HepG2 (cell line): ENCODE data around the gene NID1. TPM values are rescaled to one million over a fixed set of nuclear protein-coding genes. Genes with fewer than 3 reads are reported as not detected.

Experiments used
- CCAR2 ChIP-seq: fragments of 200-400 bp; formaldehyde crosslinking; optimal IDR thresholded peaks from 2 replicates; pipeline ENCODE3; 2018; ENCODE audit warnings: low read depth, mild to moderate bottlenecking, low read length, moderate library complexity
- KDM2A ChIP-seq: sonication (generic); formaldehyde crosslinking; IDR thresholded peaks from 2 replicates; pipeline ENCODE4 v1.4.0; 2020; ENCODE audit warnings: low read depth, missing genetic modification reagents, borderline replicate concordance
- KDM5A ChIP-seq: fragments of 200-600 bp; sonication (generic); IDR thresholded peaks from 2 replicates; pipeline ENCODE4 v1.7.0; 2018; ENCODE audit warnings: antibody characterized with exemption, mild to moderate bottlenecking, low read length, borderline replicate concordance
- KLF15 ChIP-seq: sonication (generic); formaldehyde crosslinking; IDR thresholded peaks from 2 replicates; pipeline ENCODE4 v1.8.1; 2023; ENCODE audit warnings: borderline replicate concordance, mild to moderate bottlenecking, inconsistent platforms, missing genetic modification reagents, mixed read lengths
- MED1 ChIP-seq: sonication (generic); formaldehyde crosslinking; IDR thresholded peaks from 2 replicates; pipeline ENCODE4 v1.4.0; 2020; ENCODE audit warnings: missing genetic modification reagents
- MLXIP ChIP-seq: sonication (generic); formaldehyde crosslinking; IDR thresholded peaks from 2 replicates; pipeline ENCODE4 v1.9.0; 2021; ENCODE audit warnings: missing genetic modification reagents, borderline replicate concordance
- NBN ChIP-seq: fragments of 450-650 bp; conservative IDR thresholded peaks from 2 replicates; pipeline ENCODE4 v1.6.1; 2017
- NFE2 ChIP-seq: sonication (generic); formaldehyde crosslinking; IDR thresholded peaks from 2 replicates; pipeline ENCODE4 v1.4.0; 2020; ENCODE audit warnings: missing genetic modification reagents
- PCBP2 ChIP-seq: fragments of 200-400 bp; formaldehyde crosslinking; optimal IDR thresholded peaks from 2 replicates; pipeline ENCODE3; 2018; ENCODE audit warnings: low read length, low read depth; ENCODE audit not compliant: poor library complexity, severe bottlenecking
- RFX5 ChIP-seq: IDR thresholded peaks from 2 replicates; pipeline ENCODE4 v1.6.1; 2011; ENCODE audit warnings: low read depth, low read length, improper control_type of control experiment
- SMARCE1 ChIP-seq: fragments of 450-650 bp; IDR thresholded peaks from 2 replicates; pipeline ENCODE4 v1.6.1; 2017; ENCODE audit warnings: borderline replicate concordance
- SOX13 ChIP-seq, 3 experiments: fragments of 450-650 bp in 1 of 3; sonication (generic) in 1 of 3; formaldehyde crosslinking in 1 of 3; IDR thresholded peaks in 2 of 3; conservative IDR thresholded peaks in 1 of 3; 2 replicates each; pipeline versions ENCODE4 v1.5.0 to v1.6.1; 2016 to 2020; ENCODE audit warnings: antibody characterized with exemption in 1 of 3, mild to moderate bottlenecking in 1 of 3, missing compliant biosample characterization in 1 of 3, missing genetic modification reagents in 1 of 3, moderate library complexity in 1 of 3
- TCF7 ChIP-seq: sonication (generic); IDR thresholded peaks from 2 replicates; pipeline ENCODE4 v1.6.1; 2016; ENCODE audit warnings: antibody characterized with exemption, low read depth
- ZBTB20 ChIP-seq: sonication (generic); formaldehyde crosslinking; IDR thresholded peaks from 2 replicates; pipeline ENCODE4 v1.8.1; 2023; ENCODE audit warnings: missing genetic modification reagents, low read depth, mild to moderate bottlenecking, borderline replicate concordance
- ZNF101 ChIP-seq: sonication (generic); formaldehyde crosslinking; IDR thresholded peaks from 2 replicates; pipeline ENCODE4 v1.4.0; 2020; ENCODE audit warnings: mild to moderate bottlenecking, low read depth, missing genetic modification reagents, borderline replicate concordance
- ZNF136 ChIP-seq: sonication (generic); formaldehyde crosslinking; IDR thresholded peaks from 2 replicates; pipeline ENCODE4 v1.8.1; 2022; ENCODE audit warnings: low read depth, mild to moderate bottlenecking, moderate library complexity, missing genetic modification reagents
- ZNF18 ChIP-seq: sonication (generic); formaldehyde crosslinking; IDR thresholded peaks from 2 replicates; pipeline ENCODE4 v1.8.0; 2022; ENCODE audit warnings: mild to moderate bottlenecking, missing genetic modification reagents; ENCODE audit not compliant: insufficient replicate concordance
- ZNF503 ChIP-seq: sonication (generic); formaldehyde crosslinking; IDR thresholded peaks from 2 replicates; pipeline ENCODE4 v1.4.0; 2020; ENCODE audit warnings: missing genetic modification reagents
- ZNF558 ChIP-seq: sonication (generic); formaldehyde crosslinking; IDR thresholded peaks from 2 replicates; pipeline ENCODE4 v1.9.0; 2022; ENCODE audit warnings: mild to moderate bottlenecking, missing genetic modification reagents, borderline replicate concordance
- ZNF605 ChIP-seq: sonication (generic); formaldehyde crosslinking; IDR thresholded peaks from 2 replicates; pipeline ENCODE4 v1.8.0; 2022; ENCODE audit warnings: mild to moderate bottlenecking, missing genetic modification reagents
- polyA plus RNA-seq, 8 experiments: library from polyadenylated mRNA; depleted of rRNA in 3 of 8; stranded (reverse) in 7 of 8; unstranded in 1 of 8; fragments of >200 nt; fragmentation: Illumina TruSeq in 4 of 8; extraction: Trizol in 4 of 8; gene quantifications; 2 replicates each; pipeline versions ENCODE4 v1.2.1 to v1.2.3, GENCODE V29; 2011 to 2016; ENCODE audit warnings: low read depth in 4 of 8, missing spikeins in 1 of 8, mixed read lengths in 1 of 8; ENCODE audit not compliant: insufficient read depth in 1 of 8
- total RNA-seq, 5 experiments: library from RNA; depleted of rRNA; stranded (reverse); fragments of >200 nt; fragmentation: Illumina TruSeq; extraction: Trizol; gene quantifications; 2 replicates each; pipeline ENCODE4 v1.2.3, GENCODE V29; 2016; ENCODE audit warnings: low read depth in 1 of 5
- TF ChIP-seq, protein P1 (sequence below): sonication (generic); formaldehyde crosslinking; IDR thresholded peaks from 2 replicates; pipeline ENCODE4 v1.8.1; 2022; ENCODE audit warnings: mild to moderate bottlenecking, missing genetic modification reagents

NID1 gene
- total and polyA plus RNA-seq, 2 of the 13 experiments (the other 11 are each of a cell fraction or from before 2014, with no cell fraction given): 50.2 to 56.1 TPM

DNA sequence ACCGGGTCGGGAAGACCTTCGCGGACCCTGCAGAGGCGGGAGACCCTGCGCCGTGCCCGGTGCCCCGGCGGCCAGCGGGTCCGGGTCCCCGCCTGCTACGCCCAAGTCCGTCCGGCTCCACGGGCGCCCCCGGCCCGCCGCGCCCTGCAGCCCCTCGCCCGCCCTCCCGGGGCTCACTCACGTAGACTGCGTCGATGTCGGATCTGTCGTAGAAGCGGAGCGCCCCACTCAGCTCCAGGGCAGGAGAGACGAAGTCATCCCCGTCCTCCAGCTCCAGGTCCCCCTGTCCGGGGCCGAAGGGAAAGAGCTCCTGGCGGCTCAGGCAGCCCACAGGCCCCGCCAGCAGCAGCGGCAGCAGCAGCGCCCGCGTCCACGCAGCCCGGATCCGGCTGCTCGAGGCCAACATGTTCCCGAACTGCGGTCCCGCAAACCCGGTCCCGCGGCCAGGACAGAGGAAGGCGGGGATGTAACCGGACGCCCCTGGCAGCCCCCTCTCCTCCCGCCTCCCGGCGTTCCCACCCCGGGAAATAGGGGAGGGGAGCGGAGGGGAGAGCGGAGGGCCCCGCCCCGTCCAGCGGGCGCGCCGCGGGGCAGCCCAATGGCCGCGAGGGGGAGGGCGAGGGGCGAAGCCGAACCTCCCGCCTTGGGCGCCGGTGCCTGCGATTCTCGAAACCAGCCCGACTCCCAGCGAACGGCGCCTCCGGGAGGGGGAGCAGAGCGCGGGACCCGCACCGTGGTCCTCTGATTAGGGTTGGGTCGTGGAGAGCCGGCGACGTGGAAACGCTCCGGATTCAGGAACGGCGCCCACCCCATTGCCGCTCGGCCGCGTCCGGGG is at the start of gene NID1 (continued):
- no peak for TF ChIP-seq KDM5A
- TF ChIP-seq CCAR2: no peak
- no peak for TF ChIP-seq NBN
- TF ChIP-seq ZNF558 (CRISPR knock-in tag): no peak
- TF ChIP-seq ZNF101: no peak
- TF ChIP-seq KLF15: 0 out of 2 replicates have a peak, but pooled peaks have one; percentile 23
- no peak for TF ChIP-seq ZNF136 (CRISPR knock-in tag)
- TF ChIP-seq ZNF605 (CRISPR knock-in tag): peak; percentile 76; the same call in 1 of the 2 replicates
- no peak for TF ChIP-seq MLXIP (CRISPR knock-in tag)
- TF ChIP-seq RFX5: no peak
- no peak for TF ChIP-seq NFE2 (CRISPR knock-in tag)
- no peak for TF ChIP-seq TCF7
- TF ChIP-seq PCBP2: no peak
- no peak for TF ChIP-seq ZNF503 (CRISPR knock-in tag)
- peak; percentile 64 for TF ChIP-seq MED1 (CRISPR knock-in tag)
- TF ChIP-seq SMARCE1: no peak
- TF ChIP-seq KDM2A (CRISPR knock-in tag): peak; percentile 51; the same call in 1 of the 2 replicates
- peak; percentile 83 for TF ChIP-seq ZNF18 (CRISPR knock-in tag)
- 0 out of 2 replicates have a peak, but pooled peaks have one; percentile 26 for TF ChIP-seq ZBTB20
- no peak for TF ChIP-seq SOX13 (IDR thresholded peaks at IDR 0.05)
- peak in 1 of 2 experiments; percentile 58; a peak in 1 of 4 replicates for TF ChIP-seq SOX13 (CRISPR knock-in tag; conservative IDR thresholded peaks at IDR 0.05 in 1 of 2, IDR thresholded peaks at IDR 0.05 in 1 of 2)
- TF ChIP-seq, protein P1, sequence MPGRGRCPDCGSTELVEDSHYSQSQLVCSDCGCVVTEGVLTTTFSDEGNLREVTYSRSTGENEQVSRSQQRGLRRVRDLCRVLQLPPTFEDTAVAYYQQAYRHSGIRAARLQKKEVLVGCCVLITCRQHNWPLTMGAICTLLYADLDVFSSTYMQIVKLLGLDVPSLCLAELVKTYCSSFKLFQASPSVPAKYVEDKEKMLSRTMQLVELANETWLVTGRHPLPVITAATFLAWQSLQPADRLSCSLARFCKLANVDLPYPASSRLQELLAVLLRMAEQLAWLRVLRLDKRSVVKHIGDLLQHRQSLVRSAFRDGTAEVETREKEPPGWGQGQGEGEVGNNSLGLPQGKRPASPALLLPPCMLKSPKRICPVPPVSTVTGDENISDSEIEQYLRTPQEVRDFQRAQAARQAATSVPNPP (CRISPR knock-in tag): no peak; the same call in 1 of the 2 replicates
